WTC11 (cell line): ENCODE results near the gene POP4.

Experiments
- ATF3 ChIP-seq: sonication (generic); formaldehyde crosslinking; conservative IDR thresholded peaks from 2 replicates; pipeline ENCODE4 v1.8.1; 2022; ENCODE audit warnings: mild to moderate bottlenecking, missing genetic modification reagents
- CTCF ChIP-seq: fragments of 200-600 bp; IDR thresholded peaks from 2 replicates; pipeline ENCODE4 v1.8.0; 2022; ENCODE audit warnings: antibody characterized with exemption
- ESRRA ChIP-seq: sonication (generic); formaldehyde crosslinking; IDR thresholded peaks from 2 replicates; pipeline ENCODE4 v1.8.1; 2022; ENCODE audit warnings: mild to moderate bottlenecking, missing genetic modification reagents, borderline replicate concordance
- FOXP1 ChIP-seq: sonication (generic); formaldehyde crosslinking; IDR thresholded peaks from 2 replicates; pipeline ENCODE4 v1.8.0; 2022; ENCODE audit warnings: missing genetic modification reagents, mild to moderate bottlenecking, moderate library complexity, borderline replicate concordance
- GABPB1 ChIP-seq: sonication (generic); formaldehyde crosslinking; IDR thresholded peaks from 2 replicates; pipeline ENCODE4 v1.8.1; 2023; ENCODE audit warnings: mild to moderate bottlenecking, missing genetic modification reagents
- KAT7 ChIP-seq: sonication (generic); formaldehyde crosslinking; IDR thresholded peaks from 2 replicates; pipeline ENCODE4 v1.8.1; 2023; ENCODE audit warnings: missing genetic modification reagents, mild to moderate bottlenecking, borderline replicate concordance
- MAX ChIP-seq: sonication (generic); formaldehyde crosslinking; IDR thresholded peaks from 2 replicates; pipeline ENCODE4 v1.8.0; 2022; ENCODE audit warnings: mild to moderate bottlenecking, missing genetic modification reagents
- NR2C2 ChIP-seq: sonication (generic); formaldehyde crosslinking; IDR thresholded peaks from 2 replicates; pipeline ENCODE4 v1.8.0; 2022; ENCODE audit warnings: mild to moderate bottlenecking, missing genetic modification reagents
- TP53 ChIP-seq: sonication (generic); formaldehyde crosslinking; IDR thresholded peaks from 2 replicates; pipeline ENCODE4 v1.8.1; 2023; ENCODE audit warnings: mild to moderate bottlenecking, missing genetic modification reagents
- ZBTB43 ChIP-seq: sonication (generic); formaldehyde crosslinking; IDR thresholded peaks from 2 replicates; pipeline ENCODE4 v1.8.1; 2023; ENCODE audit warnings: mild to moderate bottlenecking, missing genetic modification reagents
- ZNF232 ChIP-seq: sonication (generic); formaldehyde crosslinking; IDR thresholded peaks from 2 replicates; pipeline ENCODE4 v1.8.0; 2022; ENCODE audit warnings: mild to moderate bottlenecking, missing genetic modification reagents

- TF ChIP-seq NR2C2 (CRISPR knock-in tag) = no peak
- TF ChIP-seq CTCF = no peak
- TF ChIP-seq TP53 (CRISPR knock-in tag) = no peak
- TF ChIP-seq ZNF232 (CRISPR knock-in tag) = no peak
- no peak for TF ChIP-seq MAX
- TF ChIP-seq GABPB1 (CRISPR knock-in tag) = no peak
- no peak for TF ChIP-seq KAT7 (CRISPR knock-in tag)
- no peak for TF ChIP-seq ATF3
- no peak for TF ChIP-seq ZBTB43
- TF ChIP-seq FOXP1 = no peak
- no peak for TF ChIP-seq ESRRA (CRISPR knock-in tag)
Measured at GRCh38 chr19:29662278-29662603, 56.2 kb downstream of the POP4 start.
